ENCODE data around the gene EFNB1. TPM values are rescaled to one million over a fixed set of nuclear protein-coding genes. Genes with fewer than 3 reads are reported as not detected.

Gene EFNB1
- total and polyA plus RNA-seq, 4 experiments from 2014 or later, result 1.4 to 5.5 (median 4.7) TPM

DNA sequence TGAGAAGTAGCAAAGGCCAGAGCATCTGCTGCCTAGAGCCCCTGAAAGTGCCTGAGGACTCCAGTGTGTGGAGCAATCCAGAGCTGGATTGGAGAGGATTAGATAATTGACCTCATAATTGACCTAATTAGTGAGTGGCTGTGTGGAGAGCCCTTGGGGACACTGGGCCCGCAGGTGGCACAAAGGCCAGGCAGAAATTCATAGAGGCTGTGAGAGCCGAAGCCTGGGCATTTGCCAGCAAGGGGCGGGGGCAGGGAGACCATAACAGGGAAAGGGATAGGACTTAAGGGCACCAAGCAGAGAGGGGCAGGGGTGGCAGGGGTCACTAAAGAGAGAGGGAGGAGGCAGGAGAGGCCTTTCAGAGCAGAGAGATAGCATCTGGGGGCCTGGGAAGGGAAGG is 45.3 kb downstream of the EFNB1 start:
- H3K4me1 Mint-ChIP-seq, result peaks cover 1 to 3% (median 2%) of the 10 kb centered on the region in 4 donors
- H3K4me3 Mint-ChIP-seq, result no peak overlapping the region
- DNase-seq, result no peak
- no peaks in the 10 kb centered on the region for H3K27me3 Mint-ChIP-seq
- ChIA-PET CTCF (ENCODE audit: partially characterized antibody) (no interaction called here), POLR2A (ENCODE audit: partially characterized antibody) (no interaction called here)
- H3K36me3 Mint-ChIP-seq, result no peaks in the 10 kb centered on the region
- Histone ChIP-seq H3K9me3 (ENCODE audit: control insufficient read depth in 1 of 2, low read length in 2 of 2) (no peaks in the 10 kb centered on the region), H3K36me3 (ENCODE audit: insufficient read depth, low read length) (no peaks in the 10 kb centered on the region), H3K4me1 (ENCODE audit: insufficient read depth, low read length) (peaks cover 1% of the 10 kb centered on the region), H3K27me3 (ENCODE audit: insufficient read depth, low read length) (no peaks in the 10 kb centered on the region), H3K27ac (ENCODE audit: low read depth, low read length) (no peak overlapping the region), H3K4me3 (ENCODE audit: low read length in 2 of 2) (no peak overlapping the region)
- H3K27ac Mint-ChIP-seq, result no peak overlapping the region
- intact Hi-C loops (cut with micrococcal nuclease), result no loop called here
- H3K9me3 Mint-ChIP-seq, result no peaks in the 10 kb centered on the region

DNA sequence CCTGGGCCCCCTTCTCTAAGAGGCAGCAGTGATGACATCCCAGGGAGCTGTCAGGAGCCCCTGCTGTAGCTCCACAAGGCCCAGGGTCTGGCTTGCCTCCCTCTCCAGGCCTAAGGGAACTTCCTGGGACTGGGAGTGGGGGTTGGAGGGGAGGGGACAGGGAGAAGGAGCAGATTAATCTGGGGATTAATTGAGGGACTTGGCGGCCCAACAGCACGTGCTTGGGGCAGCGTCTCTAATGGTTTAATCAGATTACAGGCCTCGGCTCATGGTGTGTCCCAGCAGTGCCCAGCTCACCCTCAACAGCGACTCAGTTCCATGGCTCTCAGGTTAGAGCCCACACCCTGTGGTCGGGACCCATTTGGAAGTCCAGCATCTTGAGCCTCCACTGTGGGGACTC is 47.9 kb downstream of the EFNB1 start:
- POLR2A ChIA-PET (ENCODE audit: partially characterized antibody), result no interaction called here
- CTCF ChIA-PET (ENCODE audit: partially characterized antibody), result no interaction called here

DNA sequence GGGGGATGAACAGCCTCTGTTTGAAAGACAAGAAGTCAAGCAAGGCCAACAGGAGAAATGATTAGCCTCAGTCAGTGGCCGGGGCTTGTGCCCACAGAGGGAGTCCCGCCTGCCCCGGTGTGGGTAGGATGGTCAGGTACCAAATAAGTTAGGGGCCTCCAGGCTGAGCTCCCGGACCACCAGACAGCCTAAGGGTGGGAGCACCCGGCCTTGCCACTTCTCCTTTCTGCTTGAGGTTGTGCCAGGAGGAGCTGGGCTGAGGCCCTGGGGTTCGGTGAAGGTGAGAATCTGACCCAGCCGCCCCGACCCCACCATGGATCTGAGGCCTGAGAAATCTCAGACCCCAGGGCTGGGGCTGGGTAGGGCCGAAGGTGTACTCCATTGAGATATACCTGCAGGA is 48.8 kb downstream of the EFNB1 start:
- ChIA-PET POLR2A (ENCODE audit: partially characterized antibody) (no interaction called here), CTCF (ENCODE audit: partially characterized antibody) (no interaction called here)
- H3K36me3 Mint-ChIP-seq, result no peaks in the 10 kb centered on the region
- Histone ChIP-seq H3K4me3 (ENCODE audit: low read length in 2 of 2) (no peak overlapping the region), H3K27me3 (ENCODE audit: insufficient read depth, low read length) (no peaks in the 10 kb centered on the region), H3K27ac (ENCODE audit: low read depth, low read length) (no peak overlapping the region), H3K4me1 (ENCODE audit: insufficient read depth, low read length) (no peaks in the 10 kb centered on the region), H3K36me3 (ENCODE audit: insufficient read depth, low read length) (no peaks in the 10 kb centered on the region), H3K9me3 (ENCODE audit: control insufficient read depth in 1 of 2, low read length in 2 of 2) (no peaks in the 10 kb centered on the region)
- H3K27ac Mint-ChIP-seq, result no peak overlapping the region
- no peak overlapping the region for H3K4me3 Mint-ChIP-seq
- H3K9me3 Mint-ChIP-seq, result no peaks in the 10 kb centered on the region
- intact Hi-C loops (cut with micrococcal nuclease), result no loop called here
- DNase-seq, result no peak
- no peaks in the 10 kb centered on the region for H3K4me1 Mint-ChIP-seq
- H3K27me3 Mint-ChIP-seq, result no peaks in the 10 kb centered on the region

More for the DNA sequence above, 47.9 kb downstream of the EFNB1 start:
- no peaks in the 10 kb centered on the region for H3K4me1 Mint-ChIP-seq
- no peak overlapping the region for H3K4me3 ChIP-seq (ENCODE audit: low read length in 2 of 2)
- H3K27me3 Mint-ChIP-seq, result no peaks in the 10 kb centered on the region
- DNase-seq, result no peak
- no peaks in the 10 kb centered on the region for H3K36me3 ChIP-seq (ENCODE audit: insufficient read depth, low read length)
- no peaks in the 10 kb centered on the region for H3K9me3 ChIP-seq (ENCODE audit: control insufficient read depth in 1 of 2, low read length in 2 of 2)
- intact Hi-C loops (cut with micrococcal nuclease), result no loop called here
- H3K4me1 ChIP-seq (ENCODE audit: insufficient read depth, low read length), result no peaks in the 10 kb centered on the region
- no peaks in the 10 kb centered on the region for H3K27me3 ChIP-seq (ENCODE audit: insufficient read depth, low read length)
- no peaks in the 10 kb centered on the region for H3K9me3 Mint-ChIP-seq
- H3K4me3 Mint-ChIP-seq, result no peak overlapping the region
- H3K36me3 Mint-ChIP-seq, result no peaks in the 10 kb centered on the region
- H3K27ac Mint-ChIP-seq, result no peak overlapping the region
- H3K27ac ChIP-seq (ENCODE audit: low read depth, low read length), result no peak overlapping the region

DNA sequence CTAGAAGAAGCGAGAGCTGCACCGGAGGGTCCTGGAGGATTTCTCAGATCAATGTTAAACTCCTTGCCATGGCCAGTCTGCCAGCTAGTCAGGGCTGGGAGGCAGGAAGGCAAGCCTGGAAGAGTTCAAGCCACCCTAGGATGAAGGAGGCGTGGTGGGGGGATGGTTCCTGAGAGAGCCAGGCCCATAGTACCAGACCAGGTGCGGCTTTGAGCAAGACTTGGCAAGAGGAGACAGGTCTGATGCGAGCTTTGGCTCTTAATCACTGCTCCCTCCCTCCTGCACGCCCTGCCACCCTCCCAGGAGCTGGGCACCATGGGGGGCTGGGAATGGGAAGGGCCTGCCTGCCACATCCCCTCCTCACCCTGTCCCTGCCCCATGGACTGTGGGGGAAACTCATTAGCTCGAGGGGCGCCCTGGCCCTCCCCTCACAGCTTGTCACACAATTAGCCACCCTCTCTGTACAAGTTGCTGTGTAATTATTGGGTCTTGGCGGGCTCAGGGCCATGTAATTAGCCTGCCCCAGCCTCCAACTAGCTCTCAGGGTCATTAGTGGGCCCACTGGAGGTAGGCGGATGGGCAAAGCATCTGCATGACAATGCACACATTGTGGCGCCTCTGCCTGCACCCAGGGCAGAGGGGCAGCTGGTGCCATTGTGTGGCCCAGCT is 50.3 kb downstream of the EFNB1 start:
- H3K36me3 Mint-ChIP-seq, result no peaks in the 10 kb centered on the region
- no peaks in the 10 kb centered on the region for H3K36me3 ChIP-seq (ENCODE audit: insufficient read depth, low read length)
- H3K27me3 Mint-ChIP-seq, result peaks cover 0 to 2% of the 10 kb centered on the region in 2 donors
- no peak overlapping the region for H3K27ac ChIP-seq (ENCODE audit: low read depth, low read length)
- H3K4me3 Mint-ChIP-seq, result no peak overlapping the region
- peaks cover 0 to 2% (median 0%) of the 10 kb centered on the region in 8 donors for H3K9me3 Mint-ChIP-seq
- DNase-seq, result no peak
- intact Hi-C loops (cut with micrococcal nuclease), result no loop called here
- H3K4me1 Mint-ChIP-seq, result no peaks in the 10 kb centered on the region
- ChIA-PET POLR2A (ENCODE audit: partially characterized antibody) (no interaction called here), CTCF (ENCODE audit: partially characterized antibody) (no interaction called here)
- no peaks in the 10 kb centered on the region for H3K27me3 ChIP-seq (ENCODE audit: insufficient read depth, low read length)
- no peaks in the 10 kb centered on the region for H3K9me3 ChIP-seq (ENCODE audit: control insufficient read depth in 1 of 2, low read length in 2 of 2)
- H3K27ac Mint-ChIP-seq, result no peak overlapping the region
- H3K4me1 ChIP-seq (ENCODE audit: insufficient read depth, low read length), result no peaks in the 10 kb centered on the region
- no peak overlapping the region for H3K4me3 ChIP-seq (ENCODE audit: low read length in 2 of 2)

DNA sequence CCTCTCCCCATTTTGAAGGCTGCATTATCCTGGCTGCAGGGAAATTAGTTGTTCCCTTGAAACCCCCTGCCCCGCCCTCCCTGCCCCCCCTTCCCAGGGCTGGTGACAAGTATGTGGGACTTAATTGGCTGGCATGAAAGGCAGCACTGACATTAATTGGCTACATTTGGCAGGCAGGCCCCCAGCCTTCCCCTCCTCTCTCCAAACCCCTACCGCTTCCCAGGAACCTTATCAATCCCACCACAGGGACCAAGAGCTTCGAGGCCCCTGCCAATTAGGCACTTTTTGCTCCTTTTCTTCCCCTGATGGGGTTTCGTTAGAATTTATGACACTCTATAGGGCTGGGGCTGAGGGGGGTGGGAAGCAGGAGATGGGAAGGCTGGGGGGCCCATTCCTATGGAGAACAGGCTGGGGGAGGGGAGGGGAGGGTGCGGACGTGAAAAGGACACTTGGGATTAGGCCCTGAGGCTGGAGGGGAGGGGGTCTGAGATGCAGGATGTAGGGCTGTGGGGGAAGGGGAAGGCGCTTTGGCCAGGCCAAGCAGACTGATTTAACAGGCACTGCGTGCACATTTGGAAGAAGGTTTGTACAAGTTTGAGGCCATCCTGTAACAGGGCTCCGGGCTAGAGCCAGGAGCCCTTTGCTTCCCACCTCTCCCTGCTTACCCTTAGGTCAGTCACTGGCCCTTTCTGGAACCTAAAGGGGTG is 52.2 kb downstream of the EFNB1 start:
- Histone ChIP-seq H3K27me3 (ENCODE audit: insufficient read depth, low read length) (no peaks in the 10 kb centered on the region), H3K4me3 (ENCODE audit: low read length in 2 of 2) (no peak overlapping the region), H3K27ac (ENCODE audit: low read depth, low read length) (no peak overlapping the region), H3K36me3 (ENCODE audit: insufficient read depth, low read length) (no peaks in the 10 kb centered on the region), H3K4me1 (ENCODE audit: insufficient read depth, low read length) (no peaks in the 10 kb centered on the region), H3K9me3 (ENCODE audit: control insufficient read depth in 1 of 2, low read length in 2 of 2) (no peaks in the 10 kb centered on the region)
- Mint-ChIP-seq H3K4me3 (no peak overlapping the region), H3K36me3 (no peaks in the 10 kb centered on the region), H3K27me3 (peaks cover 0 to 2% of the 10 kb centered on the region in 2 donors), H3K9me3 (peaks cover 0 to 2% (median 0%) of the 10 kb centered on the region in 8 donors), H3K27ac (no peak overlapping the region), H3K4me1 (no peaks in the 10 kb centered on the region)
- intact Hi-C loops (cut with micrococcal nuclease), result no loop called here
- CTCF ChIA-PET (ENCODE audit: partially characterized antibody), result no interaction called here
- POLR2A ChIA-PET (ENCODE audit: partially characterized antibody), result no interaction called here
- DNase-seq, result no peak

DNA sequence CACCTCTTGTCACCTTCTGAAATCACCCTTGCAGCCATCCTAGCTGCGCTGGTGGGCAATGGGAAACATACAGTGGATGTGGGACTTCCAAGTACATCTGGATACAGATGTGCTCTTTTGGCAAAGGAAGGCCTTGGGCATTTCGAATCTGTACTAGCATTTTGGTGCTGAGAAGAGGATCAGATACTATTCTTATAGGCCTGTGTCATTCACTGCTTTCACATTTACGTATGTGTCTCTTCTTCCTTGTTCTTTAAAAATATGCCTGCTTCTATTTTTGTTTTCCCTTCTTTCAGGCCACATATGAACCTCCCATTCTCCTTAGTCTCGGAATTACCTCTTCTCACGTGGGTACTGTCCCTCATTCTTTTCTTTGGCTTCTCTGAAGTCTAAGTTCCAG is 53.1 kb downstream of the EFNB1 start:
- POLR2A ChIA-PET (ENCODE audit: partially characterized antibody), result no interaction called here
- no peak overlapping the region for H3K27ac Mint-ChIP-seq

DNA sequence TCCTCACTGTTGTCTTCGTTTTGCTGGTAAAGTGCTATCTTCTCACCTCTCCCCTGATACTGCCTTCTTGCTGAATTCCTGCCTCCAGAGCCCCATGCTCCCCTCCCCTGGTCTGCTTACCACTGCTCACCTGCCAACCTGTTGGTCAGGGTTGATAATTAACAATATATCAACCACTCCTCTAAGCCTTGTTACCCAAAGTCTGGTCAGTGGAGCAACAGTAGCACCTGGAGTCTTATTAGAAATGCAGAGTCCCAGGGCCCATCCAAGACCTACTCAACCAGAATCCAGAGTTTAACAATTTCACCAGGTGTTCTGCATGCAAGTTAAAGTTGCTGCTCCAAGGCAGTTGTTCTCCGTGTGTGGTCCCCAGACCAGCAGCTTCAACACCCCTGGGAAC is 55.0 kb downstream of the EFNB1 start:
- intact Hi-C loops (cut with micrococcal nuclease), result no loop called here
- Mint-ChIP-seq H3K27ac (peak overlapping the region in 1 of 7 donors; percentile 14), H3K36me3 (no peaks in the 10 kb centered on the region), H3K9me3 (peaks cover 0 to 2% (median 0%) of the 10 kb centered on the region in 8 donors), H3K27me3 (peaks cover 0 to 2% of the 10 kb centered on the region in 2 donors), H3K4me3 (no peak overlapping the region), H3K4me1 (no peaks in the 10 kb centered on the region)
- Histone ChIP-seq H3K4me3 (ENCODE audit: low read length in 2 of 2) (no peak overlapping the region), H3K4me1 (ENCODE audit: insufficient read depth, low read length) (no peaks in the 10 kb centered on the region), H3K36me3 (ENCODE audit: insufficient read depth, low read length) (no peaks in the 10 kb centered on the region), H3K27ac (ENCODE audit: low read depth, low read length) (no peak overlapping the region), H3K9me3 (ENCODE audit: control insufficient read depth in 1 of 2, low read length in 2 of 2) (no peaks in the 10 kb centered on the region), H3K27me3 (ENCODE audit: insufficient read depth, low read length) (no peaks in the 10 kb centered on the region)
- DNase-seq, result no peak
- ChIA-PET POLR2A (ENCODE audit: partially characterized antibody) (no interaction called here), CTCF (ENCODE audit: partially characterized antibody) (no interaction called here)

More for the DNA sequence above, 53.1 kb downstream of the EFNB1 start:
- Mint-ChIP-seq H3K4me3 (no peak overlapping the region), H3K27me3 (peaks cover 0 to 2% of the 10 kb centered on the region in 2 donors), H3K36me3 (no peaks in the 10 kb centered on the region), H3K4me1 (no peaks in the 10 kb centered on the region), H3K9me3 (peaks cover 0 to 2% (median 0%) of the 10 kb centered on the region in 8 donors)
- no peak for DNase-seq
- Histone ChIP-seq H3K36me3 (ENCODE audit: insufficient read depth, low read length) (no peaks in the 10 kb centered on the region), H3K4me3 (ENCODE audit: low read length in 2 of 2) (no peak overlapping the region), H3K9me3 (ENCODE audit: control insufficient read depth in 1 of 2, low read length in 2 of 2) (no peaks in the 10 kb centered on the region), H3K4me1 (ENCODE audit: insufficient read depth, low read length) (no peaks in the 10 kb centered on the region), H3K27me3 (ENCODE audit: insufficient read depth, low read length) (no peaks in the 10 kb centered on the region), H3K27ac (ENCODE audit: low read depth, low read length) (no peak overlapping the region)
- intact Hi-C loops (cut with micrococcal nuclease), result no loop called here
- CTCF ChIA-PET (ENCODE audit: partially characterized antibody), result no interaction called here

Measured in CD4-positive, alpha-beta memory T cell (primary cell).